ENCODE measurements around the gene STARD3NL.

DNA sequence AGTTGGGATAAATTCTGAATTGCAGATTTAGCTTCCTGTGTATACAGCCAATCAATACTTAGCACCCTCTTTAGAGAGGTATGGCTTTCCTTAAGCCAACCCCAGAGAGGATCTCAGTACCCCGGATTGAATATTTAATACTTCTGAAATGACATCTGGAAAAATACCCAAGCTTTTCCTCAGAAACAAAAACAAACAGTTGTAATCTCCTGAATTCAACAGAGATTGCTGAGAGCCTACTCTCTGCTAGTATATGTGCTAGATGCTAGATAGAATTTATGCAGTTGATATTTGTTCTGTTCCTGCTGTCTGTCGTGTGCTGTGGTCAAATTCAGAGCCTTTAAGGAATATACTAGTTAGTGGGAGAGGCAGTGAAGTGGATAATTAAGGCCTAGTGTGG, 21.1 kb downstream of the STARD3NL start:
- TF ChIP-seq CTCF (IDR thresholded peaks at IDR 0.05) (no peak), POLR2AphosphoS5 (IDR thresholded peaks at IDR 0.05) (no peak)
